HepG2 (cell line): Measurements from ENCODE around the gene C2orf81. TPM values are rescaled to one million over a fixed set of nuclear protein-coding genes. Genes with fewer than 3 reads are reported as not detected.

Source experiments
- AGO1 ChIP-seq: fragments of 200-400 bp; formaldehyde crosslinking; IDR thresholded peaks from 2 replicates; pipeline ENCODE4 v1.6.1; 2017; ENCODE audit warnings: mild to moderate bottlenecking, low read depth, low read length, moderate library complexity; ENCODE audit not compliant: poor library complexity, severe bottlenecking
- E2F1 ChIP-seq: sonication (generic); formaldehyde crosslinking; IDR thresholded peaks from 2 replicates; pipeline ENCODE4 v1.5.0; 2020; ENCODE audit warnings: missing genetic modification reagents
- FUBP1 ChIP-seq: sonication (generic); formaldehyde crosslinking; IDR thresholded peaks from 2 replicates; pipeline ENCODE4 v1.5.1; 2020; ENCODE audit warnings: missing genetic modification reagents, mild to moderate bottlenecking, borderline replicate concordance
- KLF9 ChIP-seq: IDR thresholded peaks from 2 replicates; pipeline ENCODE4 v1.6.1; 2016; ENCODE audit warnings: low read depth
- LRRFIP1 ChIP-seq: sonication (generic); formaldehyde crosslinking; conservative IDR thresholded peaks from 2 replicates; pipeline ENCODE4 v1.4.0; 2020; ENCODE audit warnings: missing genetic modification reagents
- MAX ChIP-seq: IDR thresholded peaks from 2 replicates; pipeline ENCODE4 v1.6.1; 2012; ENCODE audit warnings: inconsistent platforms
- NRL ChIP-seq: sonication (generic); formaldehyde crosslinking; IDR thresholded peaks from 2 replicates; pipeline ENCODE4 v1.5.0; 2020; ENCODE audit warnings: missing genetic modification reagents, mild to moderate bottlenecking, moderate library complexity, borderline replicate concordance
- PATZ1 ChIP-seq: sonication (generic); formaldehyde crosslinking; IDR thresholded peaks from 2 replicates; pipeline ENCODE4 v1.4.0; 2020; ENCODE audit warnings: missing genetic modification reagents
- POLR2A ChIP-seq, 2 experiments: IDR thresholded peaks; 2 replicates each; pipeline ENCODE4 v1.6.1; 2011; ENCODE audit warnings: low read depth in 2 of 2, low read length in 2 of 2, mild to moderate bottlenecking in 1 of 2, moderate library complexity in 1 of 2; ENCODE audit not compliant: insufficient read depth in 1 of 2
- ZBTB4 ChIP-seq: sonication (generic); formaldehyde crosslinking; IDR thresholded peaks from 2 replicates; pipeline ENCODE4 v1.4.0; 2020; ENCODE audit warnings: missing genetic modification reagents, mild to moderate bottlenecking, borderline replicate concordance
- ZNF143 ChIP-seq: sonication (generic); formaldehyde crosslinking; IDR thresholded peaks from 2 replicates; pipeline ENCODE4 v1.4.0; 2020; ENCODE audit warnings: missing genetic modification reagents
- ZNF44 ChIP-seq: sonication (generic); formaldehyde crosslinking; IDR thresholded peaks from 2 replicates; pipeline ENCODE4 v1.5.1; 2020; ENCODE audit warnings: mild to moderate bottlenecking, missing genetic modification reagents
- polyA plus RNA-seq, 8 experiments: library from polyadenylated mRNA; depleted of rRNA in 3 of 8; stranded (reverse) in 7 of 8; unstranded in 1 of 8; fragments of >200 nt; fragmentation: Illumina TruSeq in 4 of 8; extraction: Trizol in 4 of 8; gene quantifications; 2 replicates each; pipeline versions ENCODE4 v1.2.1 to v1.2.3, GENCODE V29; 2011 to 2016; ENCODE audit warnings: low read depth in 4 of 8, missing spikeins in 1 of 8, mixed read lengths in 1 of 8; ENCODE audit not compliant: insufficient read depth in 1 of 8
- total RNA-seq, 5 experiments: library from RNA; depleted of rRNA; stranded (reverse); fragments of >200 nt; fragmentation: Illumina TruSeq; extraction: Trizol; gene quantifications; 2 replicates each; pipeline ENCODE4 v1.2.3, GENCODE V29; 2016; ENCODE audit warnings: low read depth in 1 of 5

The C2orf81 gene
- total and polyA plus RNA-seq, 2 of the 13 experiments (the other 11 are each of a cell fraction or from before 2014, with no cell fraction given), result 0.15 to 0.17 TPM

- TF ChIP-seq FUBP1 (CRISPR knock-in tag), result 0 out of 2 replicates have a peak, but pooled peaks have one; percentile 64
- 0 out of 2 replicates have a peak, but pooled peaks have one; percentile 31 for TF ChIP-seq ZNF44 (CRISPR knock-in tag)
- TF ChIP-seq MAX, result no peak
- no peak for TF ChIP-seq PATZ1 (CRISPR knock-in tag)
- TF ChIP-seq ZBTB4 (CRISPR knock-in tag), result no peak
- TF ChIP-seq NRL (CRISPR knock-in tag), result no peak
- no peak for TF ChIP-seq POLR2A (IDR thresholded peaks at IDR 0.05; ENCODE audit: insufficient read depth in 1 of 2, low read depth in 2 of 2, low read length in 2 of 2)
- peak; percentile 93 for TF ChIP-seq AGO1
- no peak for TF ChIP-seq ZNF143 (CRISPR knock-in tag)
- TF ChIP-seq KLF9 (CRISPR knock-in tag), result no peak
- no peak for TF ChIP-seq E2F1 (CRISPR knock-in tag)
- TF ChIP-seq LRRFIP1, result no peak
These were observed 40.0 kb upstream of the C2orf81 start (continued) for GRCh38 chr2:74461187-74462053.
